Amniotic epithelial cell (primary cell): ENCODE results near the gene AP2A1.

Experiments
- DNase-seq: peaks from one replicate; pipeline ENCODE4 v3.0.0-alpha.2; 2010; ENCODE audit warnings: low read depth

The AP2A1 gene

GRCh38 chr19:49856574-49857021, 89.8 kb downstream of the AP2A1 start:
- no peak for DNase-seq
